GM18498 (cell line): Measurements from ENCODE around the gene LRFN3.
"Not testable (repeated sequence)": the region's sequence is repeated elsewhere in the genome, so short reads cannot be mapped to it uniquely, and the experiment has no call there.

Experiments
- ATAC-seq: cut with Tn5 transposase; IDR thresholded peaks from one replicate; pipeline ENCODE4 v1.9.1; 2021; ENCODE audit warnings: mild to moderate bottlenecking, moderate library complexity; ENCODE audit not compliant: unreplicated experiment

Gene LRFN3

GRCh38 chr19:35938282-35939224, 2.4 kb downstream of the LRFN3 start:
- ATAC-seq, result no peak

DNA sequence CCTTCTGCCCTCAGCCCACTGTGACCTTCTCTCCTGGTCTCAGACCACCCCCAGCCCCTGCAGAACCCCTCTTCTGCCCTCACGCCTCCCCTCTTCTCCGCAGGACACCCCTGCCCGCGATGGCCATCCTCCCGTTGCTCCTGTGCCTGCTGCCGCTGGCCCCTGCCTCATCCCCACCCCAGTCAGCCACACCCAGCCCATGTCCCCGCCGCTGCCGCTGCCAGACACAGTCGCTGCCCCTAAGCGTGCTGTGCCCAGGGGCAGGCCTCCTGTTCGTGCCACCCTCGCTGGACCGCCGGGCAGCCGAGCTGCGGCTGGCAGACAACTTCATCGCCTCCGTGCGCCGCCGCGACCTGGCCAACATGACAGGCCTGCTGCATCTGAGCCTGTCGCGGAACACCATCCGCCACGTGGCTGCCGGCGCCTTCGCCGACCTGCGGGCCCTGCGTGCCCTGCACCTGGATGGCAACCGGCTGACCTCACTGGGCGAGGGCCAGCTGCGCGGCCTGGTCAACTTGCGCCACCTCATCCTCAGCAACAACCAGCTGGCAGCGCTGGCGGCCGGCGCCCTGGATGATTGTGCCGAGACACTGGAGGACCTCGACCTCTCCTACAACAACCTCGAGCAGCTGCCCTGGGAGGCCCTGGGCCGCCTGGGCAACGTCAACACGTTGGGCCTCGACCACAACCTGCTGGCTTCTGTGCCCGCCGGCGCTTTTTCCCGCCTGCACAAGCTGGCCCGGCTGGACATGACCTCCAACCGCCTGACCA, 3.3 kb downstream of the LRFN3 start:
- no peak for ATAC-seq

- ATAC-seq, result no peak
Measured at GRCh38 chr19:35940078-35940775, 4.1 kb downstream of the LRFN3 start.

DNA sequence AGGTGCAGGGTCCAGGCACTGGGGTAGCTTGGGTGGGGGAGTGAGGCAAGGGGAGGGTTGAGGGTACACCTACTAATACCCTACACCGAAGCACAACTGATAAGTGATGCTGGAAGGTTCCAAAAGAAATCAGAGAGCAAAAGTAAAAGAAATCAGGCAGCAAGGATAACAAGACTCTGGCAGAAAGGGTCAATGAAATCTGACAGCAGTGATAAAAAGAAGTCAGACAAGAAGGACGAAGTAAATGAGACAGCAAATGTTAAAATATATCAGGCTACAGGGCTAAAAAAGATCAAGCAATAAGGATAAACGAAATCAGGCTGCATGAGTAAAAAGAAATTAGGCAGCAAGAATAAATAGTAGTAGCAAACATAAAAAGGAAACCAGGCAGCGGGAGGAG, 4.7 kb downstream of the LRFN3 start:
- no peak for ATAC-seq

DNA sequence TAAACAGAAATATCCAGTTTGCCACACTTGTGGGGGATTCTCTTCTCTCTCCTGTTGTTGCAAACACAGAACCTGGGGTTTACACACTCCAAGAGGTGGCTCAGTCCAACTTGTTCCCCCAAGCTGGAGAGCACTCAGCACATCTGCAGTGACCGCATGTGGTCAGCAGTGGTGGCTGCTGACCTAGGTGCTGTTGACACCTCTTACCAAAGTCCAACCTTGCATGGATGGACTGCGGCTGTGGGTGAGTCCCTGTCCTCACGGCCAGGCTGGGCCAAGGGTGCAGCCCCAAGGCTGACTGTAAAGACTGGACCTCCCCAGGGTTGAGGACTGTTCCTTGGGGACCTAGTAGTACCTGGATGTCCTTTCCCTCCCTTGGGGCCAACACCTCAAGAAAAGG, 6.1 kb downstream of the LRFN3 start:
- no peak for ATAC-seq

DNA sequence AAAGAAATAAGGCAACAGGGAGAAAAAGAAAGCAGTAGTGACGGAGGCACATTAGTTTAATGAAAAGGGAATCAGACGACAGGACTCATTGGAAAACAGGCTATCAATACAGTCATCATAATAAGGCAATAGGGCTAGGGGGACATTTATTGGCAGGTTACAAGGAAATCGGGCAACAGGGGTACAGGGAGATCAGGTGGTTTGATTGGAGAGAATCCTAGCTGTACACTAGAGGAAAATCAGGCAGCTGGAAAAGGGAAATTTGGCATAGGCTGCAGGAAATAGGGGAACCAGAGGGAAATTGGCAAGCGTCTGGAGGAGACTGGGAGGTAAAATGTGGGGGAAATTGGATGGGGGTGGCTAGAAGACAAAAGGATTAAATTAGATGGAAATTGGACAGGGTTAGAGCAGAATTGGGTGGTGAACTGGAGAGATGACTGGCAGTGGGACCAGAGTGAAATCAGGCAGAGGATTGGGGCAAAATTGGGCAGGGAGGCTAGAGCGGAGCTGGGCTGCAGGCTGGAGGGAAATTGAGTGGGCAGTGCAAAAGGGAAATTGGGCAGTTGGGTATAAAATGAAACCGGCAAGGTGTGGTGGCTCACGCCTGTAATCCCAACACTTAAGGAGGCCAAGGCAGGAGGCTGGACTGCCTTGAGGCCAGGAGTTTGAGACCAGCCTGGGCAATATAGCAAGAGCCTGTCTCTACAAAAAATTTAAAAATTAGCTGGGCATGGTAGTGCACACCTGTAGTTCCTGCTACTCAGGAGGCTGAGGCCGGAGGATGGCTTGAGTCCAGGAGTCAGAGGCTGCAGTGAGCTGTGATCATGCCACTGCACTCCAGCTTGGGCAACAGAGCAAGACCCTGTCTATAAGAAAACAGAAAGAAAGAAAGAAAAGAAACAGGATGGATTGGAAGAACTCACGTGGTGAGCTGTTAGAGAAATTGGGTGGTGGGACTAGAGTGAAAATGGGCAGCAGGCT, 7.4 kb downstream of the LRFN3 start:
- no peak for ATAC-seq

- ATAC-seq, result no peak
Measured at GRCh38 chr19:35944556-35944955, 8.4 kb downstream of the LRFN3 start.

DNA sequence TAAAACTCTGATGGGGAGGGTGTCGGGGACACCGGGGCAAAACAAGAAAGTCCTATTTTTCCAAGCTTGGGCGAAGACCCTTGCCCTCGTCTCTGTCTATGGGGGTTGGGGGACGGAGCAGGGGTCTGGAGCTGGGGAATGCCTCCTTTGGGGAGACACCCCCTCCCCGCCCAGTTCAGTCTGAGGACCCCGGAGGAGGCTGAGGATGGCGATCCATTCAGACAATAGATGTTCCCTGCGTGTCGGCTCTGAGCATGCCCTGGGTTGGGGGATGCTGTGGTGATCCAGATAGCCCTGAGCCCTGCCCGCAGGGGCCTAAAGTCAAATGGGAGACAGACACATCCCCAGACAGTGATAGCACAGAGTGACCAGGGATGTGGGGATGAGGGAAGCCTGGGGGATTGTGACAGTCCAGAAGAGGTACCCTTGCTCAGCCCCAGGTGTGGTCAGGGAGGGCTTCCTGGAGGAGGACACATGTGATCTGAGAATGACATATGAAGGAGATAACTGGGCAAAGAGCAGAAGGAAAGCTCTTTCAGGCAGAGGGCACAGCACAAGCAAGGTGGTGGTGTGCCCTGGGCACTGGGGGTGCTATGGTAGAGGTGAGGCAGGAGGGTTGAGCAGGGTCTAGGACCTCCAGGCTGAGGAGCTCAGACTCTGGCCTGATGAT, 9.1 kb downstream of the LRFN3 start:
- ATAC-seq, result no peak

DNA sequence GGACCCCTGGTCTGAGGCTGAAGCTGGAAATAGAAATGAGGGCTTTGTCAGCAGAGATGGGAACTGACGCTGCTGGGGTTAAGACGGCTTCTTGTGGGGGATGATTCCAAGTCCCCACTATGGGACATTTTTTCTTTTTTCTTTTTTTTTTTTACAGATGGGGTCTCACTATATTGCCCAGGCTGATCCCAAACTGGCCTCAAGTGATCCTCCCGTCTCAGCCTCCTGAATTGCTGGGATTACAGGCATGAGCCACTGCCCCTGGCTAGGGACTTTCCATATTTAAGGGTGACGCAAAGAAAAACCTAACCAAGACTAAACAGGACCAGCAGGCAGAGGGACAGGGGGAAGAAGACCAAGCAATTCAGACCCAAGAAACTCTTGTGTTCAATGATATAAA, 10.0 kb downstream of the LRFN3 start:
- ATAC-seq, result no peak

GRCh38 chr19:35949131-35949530, 13.0 kb downstream of the LRFN3 start:
- no peak for ATAC-seq

- no peak for ATAC-seq
Measured at GRCh38 chr19:35955881-35956634, 19.9 kb downstream of the LRFN3 start.

GRCh38 chr19:35957411-35957810, 21.2 kb downstream of the LRFN3 start:
- ATAC-seq, result not testable (repeated sequence)

DNA sequence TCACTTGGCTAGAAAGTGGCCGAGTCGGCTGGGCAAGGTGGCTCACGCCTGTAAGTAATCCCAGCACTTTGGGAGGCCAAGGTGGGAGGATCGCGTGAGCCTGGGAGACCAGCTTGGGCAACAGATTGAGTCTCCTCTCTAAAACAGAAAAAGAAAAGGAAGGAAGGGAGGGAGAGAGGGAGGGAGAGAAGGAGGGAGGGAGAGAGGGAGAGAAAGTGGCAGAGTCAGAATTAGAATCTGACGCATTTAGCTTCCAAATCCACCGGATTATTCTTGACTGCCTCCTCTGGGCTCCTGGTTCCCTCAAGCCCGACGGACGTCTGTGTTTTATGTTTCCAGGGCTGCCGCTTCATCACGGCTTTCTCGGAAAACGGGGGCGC, 22.5 kb downstream of the LRFN3 start:
- ATAC-seq, result no peak

DNA sequence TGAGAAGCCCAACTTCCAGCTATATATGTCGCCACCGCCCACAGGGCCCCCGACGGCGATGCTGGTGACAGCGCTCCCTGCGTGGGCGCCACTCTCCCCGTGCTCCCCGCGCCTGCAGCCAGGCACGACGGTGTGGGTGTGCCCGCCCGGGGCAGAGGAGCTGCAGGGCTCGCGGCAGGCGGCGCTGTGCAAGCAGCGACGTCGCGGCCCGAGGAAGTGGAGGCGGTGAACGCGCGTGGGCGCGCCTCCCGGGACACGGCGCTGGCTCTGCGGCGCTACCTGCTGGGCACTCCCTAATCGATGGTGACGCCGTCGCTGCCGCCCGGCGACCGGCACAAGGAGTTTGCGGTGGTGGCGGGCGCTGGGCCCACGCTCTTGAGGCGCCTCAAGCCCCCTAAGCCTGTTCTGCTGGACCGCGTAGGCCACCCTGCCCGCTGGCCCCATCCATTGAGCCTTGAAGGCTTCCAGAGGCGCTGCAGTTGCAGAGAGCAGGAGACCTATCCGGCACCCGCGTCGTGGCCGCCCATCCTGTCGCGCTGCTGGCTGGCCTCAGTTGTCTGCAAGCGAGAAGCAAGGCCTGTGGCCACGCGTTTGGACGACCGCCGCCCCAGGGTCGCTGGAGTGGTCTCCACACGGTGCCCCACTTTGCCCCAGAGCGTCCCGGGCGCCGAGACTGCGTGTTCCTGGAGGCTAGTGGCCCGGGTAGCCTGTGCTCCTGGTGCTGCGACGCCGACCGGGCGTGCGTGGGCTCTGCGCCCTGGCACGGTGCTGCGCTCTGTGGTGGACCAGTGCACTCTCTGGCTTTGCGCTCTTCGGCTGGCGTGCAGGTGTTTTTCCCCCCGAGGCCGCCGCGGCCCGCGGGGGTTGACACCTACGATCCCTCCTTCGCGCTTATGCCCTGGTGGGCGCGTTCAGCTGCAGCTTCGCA, 23.1 kb downstream of the LRFN3 start:
- ATAC-seq, result no peak

DNA sequence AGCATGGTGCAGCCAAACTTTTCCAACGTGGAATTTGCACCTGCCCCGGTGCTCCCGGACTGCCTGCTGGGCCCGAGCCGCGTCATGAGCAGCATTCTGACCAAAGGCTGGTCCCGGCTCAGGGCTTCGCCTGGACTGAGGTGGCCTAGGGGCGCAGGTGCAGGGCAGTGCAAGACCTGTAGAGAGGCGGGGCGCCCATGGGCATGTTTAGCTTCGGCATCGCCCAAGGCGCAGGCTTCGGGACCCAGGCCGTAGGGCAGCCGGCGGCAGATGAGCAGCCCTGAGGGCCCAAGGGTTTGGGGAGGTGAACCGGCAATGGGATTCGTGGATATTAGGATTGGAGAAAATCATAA, 23.8 kb downstream of the LRFN3 start:
- no peak for ATAC-seq

GRCh38 chr19:35960432-35960972, 24.3 kb downstream of the LRFN3 start:
- ATAC-seq, result no peak

DNA sequence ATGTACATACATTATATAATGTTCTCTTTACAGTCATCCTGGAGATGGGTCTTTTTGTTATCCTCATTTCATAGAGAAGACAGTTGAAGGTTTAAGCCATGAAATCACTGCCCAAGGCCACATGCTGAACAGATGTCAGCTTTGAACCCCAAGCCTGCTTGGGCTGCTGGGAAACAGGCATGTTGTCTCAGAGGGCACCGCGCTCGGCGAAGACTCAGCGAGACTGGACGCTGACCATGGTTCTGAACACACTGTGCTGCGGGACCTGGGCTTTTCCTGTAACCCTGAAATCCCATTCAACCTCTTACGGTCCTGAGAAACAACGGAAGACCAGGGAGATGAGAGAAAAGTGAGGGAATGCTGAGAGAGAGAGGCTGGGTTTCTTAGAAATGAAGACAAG, 27.3 kb downstream of the LRFN3 start:
- no peak for ATAC-seq

DNA sequence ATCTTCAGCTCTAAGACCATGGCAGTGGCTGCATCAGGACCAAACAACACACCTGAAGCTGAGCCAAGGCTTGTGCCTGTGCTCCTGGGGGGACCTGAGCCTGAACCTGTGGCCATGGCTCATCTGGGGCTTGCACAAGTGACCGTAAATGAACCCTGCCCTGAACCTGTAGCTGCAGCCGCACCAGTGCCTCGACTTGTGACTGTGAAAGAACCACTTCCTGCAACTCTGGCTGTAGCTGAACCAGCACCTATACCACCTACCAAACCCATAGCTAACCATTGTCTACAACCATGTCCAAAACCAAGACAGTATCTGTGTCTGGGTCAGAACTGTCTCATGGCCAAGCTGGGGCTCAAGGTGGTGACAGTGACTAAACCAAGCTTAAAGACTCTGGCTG, 30.6 kb downstream of the LRFN3 start:
- ATAC-seq, result no peak
